Dermis microvascular lymphatic vessel endothelial cell (primary cell): ENCODE data around the gene SMAP1. TPM values are rescaled to one million over a fixed set of nuclear protein-coding genes. Genes with fewer than 3 reads are reported as not detected.
"Not testable (repeated sequence)": the region's sequence is repeated elsewhere in the genome, so short reads cannot be mapped to it uniquely, and the experiment has no call there.

Source experiments
- DNase-seq, 2 donors: peaks; one replicate each; pipeline versions ENCODE4 v3.0.0 to v3.0.0-alpha.2; 2010; ENCODE audit warnings: low read depth in 2 of 2
- total RNA-seq: library from RNA; depleted of rRNA; stranded (reverse); fragments of >200 nt; gene quantifications from 2 replicates; pipeline ENCODE4 v1.2.1, GENCODE V29; 2014

The SMAP1 gene
- total RNA-seq, 1 donor from 2014 or later, result 12.1 TPM

GRCh38 chr6:70739534-70739933, 71.9 kb downstream of the SMAP1 start:
- DNase-seq, result no peak

DNA sequence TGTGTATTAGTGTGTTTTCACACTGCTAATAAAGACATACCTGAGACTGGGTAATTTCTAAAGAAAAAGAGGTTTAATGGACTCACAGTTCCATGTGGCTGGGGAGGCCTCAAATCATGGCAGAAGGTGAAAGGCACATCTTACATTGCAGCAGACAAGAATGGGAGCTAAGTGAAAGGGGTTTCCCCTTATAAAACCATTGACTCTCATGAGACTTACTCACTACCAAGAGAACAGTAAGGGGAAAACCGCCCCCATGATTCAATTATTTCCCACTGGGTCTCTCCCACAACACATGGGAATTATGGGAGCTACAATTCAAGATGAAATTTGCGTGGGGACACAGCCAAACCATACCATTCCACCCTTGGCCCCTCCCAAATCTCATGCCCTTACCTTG, 73.1 kb downstream of the SMAP1 start:
- not testable (repeated sequence) for DNase-seq

- DNase-seq, result not testable (repeated sequence)
Observed at GRCh38 chr6:70742462-70742861, 74.8 kb downstream of the SMAP1 start.

GRCh38 chr6:70753870-70754380, 86.2 kb downstream of the SMAP1 start:
- DNase-seq, result no peak

DNA sequence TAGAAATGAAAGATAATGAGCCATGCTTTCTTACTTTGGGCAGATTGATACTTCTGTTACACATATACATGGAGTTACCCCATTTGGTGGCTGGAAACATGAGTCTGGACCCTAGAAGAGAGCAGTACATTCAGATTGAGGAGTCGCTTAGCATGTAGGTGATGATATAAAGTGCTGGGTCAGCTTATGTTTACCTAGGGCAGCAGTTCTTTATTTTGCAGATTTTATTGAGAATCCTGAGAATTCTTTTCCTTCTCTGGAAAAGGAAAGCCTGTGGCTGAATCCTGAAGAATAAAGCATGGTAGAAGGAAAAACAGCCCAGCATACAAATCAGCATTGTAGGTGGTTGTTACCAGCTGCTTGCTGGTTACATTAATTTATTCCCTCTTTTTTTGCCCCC, 91.2 kb downstream of the SMAP1 start:
- no peak for DNase-seq

DNA sequence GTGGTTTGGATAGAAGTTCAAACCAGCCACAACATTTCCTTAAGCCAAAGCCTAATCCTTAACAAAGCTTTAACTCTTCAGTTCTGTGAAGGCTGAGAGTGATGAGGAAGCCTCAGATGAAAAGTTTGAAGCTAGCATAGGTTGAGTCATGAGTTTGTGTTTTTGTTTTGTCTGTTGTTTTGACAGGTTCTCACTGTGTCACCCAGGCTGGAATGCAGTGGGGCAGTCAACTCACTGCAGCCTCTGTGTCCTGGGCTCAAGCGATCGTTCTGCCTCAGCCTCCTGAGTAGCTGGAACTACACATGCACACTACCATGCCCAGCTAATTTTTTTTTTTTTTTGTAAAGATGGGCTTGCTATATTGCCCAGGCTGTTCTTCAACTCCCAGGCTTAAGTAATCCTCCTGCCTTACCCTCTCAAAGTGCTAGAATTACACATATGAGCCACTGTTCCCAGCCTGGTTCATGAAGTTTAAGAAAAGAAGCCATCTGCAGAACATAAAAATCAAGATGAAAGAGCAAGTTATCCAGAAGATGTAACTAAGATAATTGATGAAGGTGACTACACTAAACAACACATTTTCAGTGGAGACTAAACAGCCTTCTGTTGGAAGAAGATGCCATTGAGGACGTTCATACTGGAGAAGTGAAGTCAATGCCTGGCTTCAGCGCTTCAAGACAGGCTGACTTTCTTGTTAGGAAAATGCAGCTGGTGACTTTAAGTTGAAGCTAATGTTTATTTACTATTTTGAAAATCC, 96.2 kb downstream of the SMAP1 start:
- DNase-seq, result no peak

DNA sequence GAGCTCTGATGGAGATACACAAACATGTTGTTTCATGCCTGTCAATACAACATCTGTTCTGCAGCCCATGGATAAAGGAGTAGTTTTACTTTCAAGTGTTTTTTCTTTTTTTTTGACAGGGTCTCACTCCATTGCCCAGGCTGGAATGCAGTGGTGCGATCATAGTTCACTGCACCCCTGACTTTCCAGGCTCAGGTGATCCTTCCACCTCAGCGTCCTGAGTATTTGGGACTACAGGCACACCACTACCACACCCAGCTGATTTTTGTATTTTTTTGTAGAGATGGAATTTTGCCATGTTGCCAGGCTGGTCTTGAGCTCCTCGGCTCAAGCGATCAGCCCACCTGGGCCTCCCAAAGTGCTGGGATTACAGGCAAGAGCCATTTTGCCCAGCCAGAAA, 97.0 kb downstream of the SMAP1 start:
- DNase-seq, result no peak

- DNase-seq, result not testable (repeated sequence)
Observed at GRCh38 chr6:70771351-70771750, 103.7 kb downstream of the SMAP1 start.

DNA sequence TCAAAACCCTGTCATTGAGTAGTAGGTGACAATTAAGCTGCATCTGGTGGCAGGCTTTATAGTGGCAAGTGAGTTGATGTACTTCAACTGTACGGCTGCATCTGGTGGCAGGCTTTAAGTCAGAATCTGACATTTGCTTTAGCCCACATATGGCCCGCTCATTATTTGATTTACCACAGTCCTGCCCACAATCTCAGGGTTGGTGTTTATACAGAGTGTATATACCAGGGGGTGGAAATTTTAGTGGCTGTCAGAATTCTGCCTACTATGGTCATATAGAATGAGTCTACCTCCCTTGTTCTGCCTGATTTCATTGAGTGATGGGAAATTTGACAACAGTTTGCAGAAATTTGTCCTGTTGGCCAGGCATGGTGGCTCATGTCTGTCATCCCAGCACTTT, 112.3 kb downstream of the SMAP1 start:
- no peak for DNase-seq

GRCh38 chr6:70790483-70791224, 123.0 kb downstream of the SMAP1 start:
- DNase-seq, result no peak

GRCh38 chr6:70797625-70798024, 129.9 kb downstream of the SMAP1 start:
- no peak for DNase-seq

DNA sequence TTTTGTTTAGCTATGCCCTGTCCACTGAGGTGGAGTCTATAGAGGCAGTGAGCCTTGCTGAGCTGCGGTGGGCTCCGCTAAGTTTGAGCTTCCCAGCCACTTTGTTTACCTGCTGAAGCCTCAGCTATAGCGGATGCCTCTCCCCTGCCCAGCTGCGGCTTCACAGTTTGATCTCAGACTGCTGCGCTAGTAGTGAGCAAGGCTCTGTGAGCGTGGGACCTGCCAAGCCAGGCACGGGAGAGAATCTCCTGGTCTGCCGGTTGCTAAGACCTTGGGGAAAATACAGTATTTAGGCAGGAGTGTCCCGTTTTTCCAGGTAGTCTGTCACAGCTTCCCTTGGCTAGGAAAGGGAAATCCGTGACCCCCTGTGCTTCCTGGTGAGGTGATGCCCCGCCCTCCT, 138.4 kb downstream of the SMAP1 start:
- no peak for DNase-seq

- DNase-seq, result no peak
Observed at GRCh38 chr6:70811788-70812187, 144.1 kb downstream of the SMAP1 start.

DNA sequence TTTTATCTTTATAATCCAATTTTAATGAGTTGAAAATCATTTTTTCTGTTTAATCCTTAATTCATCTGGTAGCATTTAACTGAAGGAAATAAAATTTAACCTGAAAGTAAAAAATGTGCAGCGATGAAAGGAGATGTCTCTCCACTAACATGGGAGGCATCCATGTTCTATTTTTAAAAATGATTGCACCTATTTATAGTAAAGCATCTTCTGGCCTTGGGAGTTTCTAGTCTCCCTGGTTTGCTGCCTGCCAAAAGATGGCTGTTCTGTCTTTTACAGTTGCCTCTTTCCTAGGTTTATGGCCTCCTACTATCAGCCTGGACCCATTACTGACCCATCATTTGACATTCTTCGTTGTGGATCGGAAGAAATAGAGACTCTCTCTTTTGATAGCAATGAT, 146.2 kb downstream of the SMAP1 start:
- no peak for DNase-seq

DNA sequence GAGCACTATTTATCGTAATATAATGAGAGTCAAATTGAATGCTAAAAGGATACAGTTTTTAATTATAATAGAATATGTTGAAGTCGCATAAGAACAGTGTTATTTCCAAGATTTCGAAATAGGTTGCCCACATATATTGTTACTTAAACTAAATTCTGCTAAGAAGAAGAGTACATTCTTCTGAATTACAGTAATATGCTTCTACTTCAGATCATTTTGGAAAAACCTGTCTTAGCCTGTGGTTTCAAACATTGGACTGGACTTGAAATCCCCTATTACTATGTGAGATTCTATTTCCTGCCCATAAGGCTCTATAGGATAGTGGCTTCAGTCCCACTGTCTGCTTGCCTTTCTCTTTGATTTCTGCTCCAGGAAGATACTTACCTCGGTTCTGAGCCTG, 152.0 kb downstream of the SMAP1 start:
- no peak for DNase-seq

DNA sequence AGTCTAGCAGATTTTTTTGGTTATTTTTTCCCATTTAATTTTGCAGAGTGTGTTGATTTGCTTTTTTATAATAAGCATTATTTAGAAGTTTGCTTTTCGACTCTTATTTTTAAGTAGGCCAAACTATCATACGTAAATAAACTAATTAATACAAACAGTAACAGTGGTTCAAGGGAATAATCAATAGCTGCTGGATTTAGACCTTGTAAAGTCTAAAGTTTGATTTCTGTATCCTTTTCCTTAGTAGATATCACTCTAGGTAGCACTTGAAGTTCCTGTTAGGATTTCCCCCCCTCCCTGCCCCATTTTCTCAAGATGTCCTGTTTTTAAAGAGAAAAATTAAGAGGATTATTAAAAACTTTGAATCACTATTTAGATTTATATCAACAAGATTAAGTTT, 153.1 kb downstream of the SMAP1 start:
- DNase-seq, result no peak

DNA sequence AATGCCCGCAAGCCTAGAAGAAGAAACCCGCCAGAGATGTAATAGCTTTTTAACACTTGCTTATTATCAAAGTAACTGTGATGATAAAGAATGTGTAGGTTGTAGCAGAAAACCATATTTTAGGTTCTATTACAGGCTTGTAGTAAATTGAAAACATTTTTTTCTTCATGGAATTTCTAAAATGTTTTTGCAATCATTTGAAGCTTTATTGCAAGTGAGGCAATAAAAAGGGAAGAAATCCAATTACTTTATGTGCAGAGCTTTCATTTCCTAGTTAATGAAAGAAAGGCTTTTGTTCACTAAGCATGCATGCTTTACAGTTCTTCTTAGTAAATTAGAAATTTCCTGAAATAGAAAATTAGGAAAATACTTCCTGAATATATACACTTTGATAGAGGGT, 154.1 kb downstream of the SMAP1 start:
- DNase-seq, result no peak

- no peak for DNase-seq
Observed at GRCh38 chr6:70823651-70824050, 156.0 kb downstream of the SMAP1 start.

DNA sequence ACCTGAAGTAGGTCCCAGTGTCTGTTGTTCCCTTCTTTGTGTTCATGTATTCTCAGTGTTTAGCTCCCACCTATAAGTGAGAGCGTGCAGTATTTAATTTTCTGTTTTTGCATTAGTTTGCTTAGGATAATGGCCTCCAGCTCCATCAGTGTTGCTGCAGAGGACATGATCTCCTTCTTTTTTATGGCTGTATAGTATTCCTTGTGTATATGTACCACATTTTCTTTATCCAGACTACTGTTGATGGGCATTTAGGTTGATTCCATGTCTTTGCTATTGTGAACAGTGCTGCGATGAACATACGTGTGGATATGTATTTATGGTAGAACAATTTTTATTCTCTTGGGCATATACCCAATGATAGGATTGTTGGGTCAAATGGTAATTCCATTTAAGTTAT, 163.7 kb downstream of the SMAP1 start:
- DNase-seq, result no peak

DNA sequence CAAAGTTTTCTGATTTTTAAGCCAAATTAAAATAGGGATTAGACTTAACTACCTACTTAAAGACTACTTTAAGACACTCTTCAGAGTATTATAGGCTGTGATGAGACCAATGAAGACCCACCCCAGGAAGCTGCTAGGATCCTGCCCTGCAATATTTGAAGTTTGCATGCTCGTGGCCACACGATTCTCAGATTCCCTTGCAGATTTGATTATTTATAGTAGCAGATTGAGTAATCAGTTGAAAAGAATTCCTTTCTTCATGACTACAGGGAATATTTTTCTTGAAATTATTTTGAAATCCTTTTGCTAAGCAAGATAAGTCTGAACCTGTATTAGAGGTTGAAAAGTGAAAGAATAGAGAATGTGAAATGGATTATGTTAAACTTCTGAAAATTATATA, 166.8 kb downstream of the SMAP1 start:
- DNase-seq, result no peak

DNA sequence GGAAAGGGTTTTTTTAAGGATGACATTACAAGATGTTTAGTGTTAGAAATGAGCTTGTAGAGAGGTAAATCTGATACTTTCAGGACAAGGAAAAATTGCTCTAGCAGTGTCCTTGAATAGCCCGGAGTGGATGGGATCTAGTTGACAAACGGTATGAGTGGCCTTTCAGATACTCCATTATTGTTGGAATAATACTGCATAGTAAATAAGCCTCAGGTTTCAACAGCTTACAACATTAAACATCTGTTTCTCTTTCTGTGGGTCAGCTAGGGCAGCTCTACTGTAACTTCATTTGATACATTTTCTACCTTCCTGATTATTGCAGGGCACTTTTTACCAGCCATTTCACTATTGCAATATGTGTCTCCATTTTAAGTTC, 171.2 kb downstream of the SMAP1 start:
- no peak for DNase-seq

DNA sequence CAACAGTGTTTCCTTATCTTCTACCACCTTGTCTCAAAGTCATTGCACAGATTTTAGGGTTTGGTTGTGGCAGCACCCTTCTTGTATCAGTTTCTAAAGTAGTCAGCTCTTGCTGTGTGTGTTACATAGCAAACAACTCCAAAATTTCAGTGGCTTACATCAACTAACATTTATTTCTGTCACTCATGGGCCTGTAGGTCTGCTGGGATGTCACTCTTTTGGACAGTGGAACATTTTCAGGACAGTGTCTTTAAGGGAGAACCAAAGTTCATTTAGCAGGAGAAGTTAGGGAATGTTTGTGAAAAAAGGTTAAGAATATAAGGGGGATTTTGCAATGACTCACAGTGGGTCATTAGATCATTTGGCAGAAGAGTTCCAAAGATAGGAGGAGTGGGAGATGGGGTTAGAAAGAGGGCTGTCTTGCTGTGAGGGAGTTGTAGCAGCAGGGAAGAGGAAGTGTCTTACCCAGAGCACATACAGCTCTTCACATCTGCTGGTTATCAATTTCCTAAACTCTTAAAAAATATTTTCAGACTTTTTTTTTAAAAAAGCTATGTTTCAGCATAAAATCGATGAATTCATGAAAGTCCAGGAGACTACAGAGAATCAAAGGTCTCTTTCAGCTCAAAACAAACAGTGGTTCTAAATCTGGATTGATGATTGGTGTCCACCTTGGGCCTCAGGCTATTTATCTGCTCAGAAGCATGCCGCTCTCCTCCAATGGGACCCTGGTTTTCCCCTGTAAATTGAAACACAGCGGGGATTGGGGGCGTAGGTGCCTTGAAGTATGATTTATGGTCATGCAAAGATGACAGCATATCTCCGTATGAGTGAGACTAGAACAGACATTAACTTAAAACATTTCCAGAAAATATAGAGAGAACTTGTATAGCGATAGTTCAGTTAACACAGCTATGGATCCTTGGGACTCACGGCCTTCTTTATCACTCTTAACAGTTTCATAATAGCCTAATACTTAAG, 171.9 kb downstream of the SMAP1 start:
- no peak for DNase-seq
